Measurements from ENCODE around the gene BEX1. TPM values are rescaled to one million over a fixed set of nuclear protein-coding genes. Genes with fewer than 3 reads are reported as not detected.
"Not testable (repeated sequence)": the region's sequence is repeated elsewhere in the genome, so short reads cannot be mapped to it uniquely, and the experiment has no call there.

Gene BEX1
- total RNA-seq: 3.7 TPM

DNA sequence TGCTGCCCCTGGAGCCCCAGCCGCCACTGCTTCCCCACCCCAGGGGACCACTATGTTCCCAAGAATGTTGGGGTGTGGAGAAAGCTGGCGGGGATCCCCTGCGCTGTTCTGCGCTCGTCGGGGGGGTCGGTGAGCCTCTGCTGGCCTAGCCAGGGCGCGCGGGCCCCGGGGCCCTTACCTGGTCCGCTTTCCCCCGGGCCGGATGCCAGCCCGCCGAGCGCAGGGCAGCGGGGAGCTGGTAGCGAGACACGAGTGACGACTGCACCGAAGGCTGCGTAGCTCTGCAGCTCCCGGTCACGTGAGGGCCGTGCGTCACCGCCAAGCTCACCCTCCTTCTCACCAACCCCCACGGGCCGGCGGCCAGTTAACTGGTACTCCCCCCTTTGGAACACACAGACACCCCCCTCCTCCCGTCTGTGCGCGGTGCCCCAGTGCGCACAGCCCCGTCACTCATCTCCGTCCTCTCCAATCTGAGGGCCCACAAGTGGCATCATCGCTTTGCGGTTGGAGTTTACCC is at the start of gene BEX1:
Gene BEX1 (minus strand): TSS at position 254 of the 517 bp plus-strand sequence. CDS start 897 bp downstream, outside the sequence.
- H3K4me1 ChIP-seq: no peaks in the 10 kb centered on the region
- no peak for DNase-seq (ENCODE audit: extremely low spot score in 2 of 2)
- intact Hi-C loops (cut with DNase I): no loop called here

DNA sequence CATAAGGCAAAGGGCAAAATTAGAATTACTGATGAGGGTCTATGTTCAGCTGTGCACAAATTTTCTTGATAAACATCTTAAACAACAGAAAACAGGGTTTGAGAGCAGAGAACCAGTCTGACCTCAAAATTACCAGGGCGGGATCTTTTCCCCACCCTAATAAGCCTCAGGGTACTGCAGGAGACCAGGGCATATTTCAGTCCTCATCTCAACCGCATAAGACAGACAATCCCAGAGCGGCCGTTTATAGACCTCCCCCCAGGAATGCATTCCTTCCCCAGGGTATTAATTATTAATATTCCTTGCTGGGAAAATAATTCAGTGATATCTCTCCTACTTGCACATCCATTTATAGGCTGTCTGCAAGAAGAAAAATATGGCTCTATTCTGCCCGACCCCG is 45.5 kb upstream of the BEX1 start:
- H3K27ac ChIP-seq; DNase-seq (ENCODE audit: extremely low spot score in 2 of 2); H3K27me3 ChIP-seq; H3K4me1 ChIP-seq; H3K9me3 ChIP-seq; intact Hi-C loops (cut with DNase I); H3K36me3 ChIP-seq; H3K4me3 ChIP-seq: not testable (repeated sequence)

More for the DNA sequence above, at the start of gene BEX1:
- Histone ChIP-seq H3K27ac (no peak within 1 kb of the TSS), H3K4me3 (peak within 1 kb of the TSS; percentile 11 to 19), H3K9me3 (no peaks in the 10 kb centered on the region), H3K36me3 (no peaks in the 10 kb centered on the region), H3K27me3 (no peaks in the 10 kb centered on the region)
- TF ChIP-seq, protein P1, sequence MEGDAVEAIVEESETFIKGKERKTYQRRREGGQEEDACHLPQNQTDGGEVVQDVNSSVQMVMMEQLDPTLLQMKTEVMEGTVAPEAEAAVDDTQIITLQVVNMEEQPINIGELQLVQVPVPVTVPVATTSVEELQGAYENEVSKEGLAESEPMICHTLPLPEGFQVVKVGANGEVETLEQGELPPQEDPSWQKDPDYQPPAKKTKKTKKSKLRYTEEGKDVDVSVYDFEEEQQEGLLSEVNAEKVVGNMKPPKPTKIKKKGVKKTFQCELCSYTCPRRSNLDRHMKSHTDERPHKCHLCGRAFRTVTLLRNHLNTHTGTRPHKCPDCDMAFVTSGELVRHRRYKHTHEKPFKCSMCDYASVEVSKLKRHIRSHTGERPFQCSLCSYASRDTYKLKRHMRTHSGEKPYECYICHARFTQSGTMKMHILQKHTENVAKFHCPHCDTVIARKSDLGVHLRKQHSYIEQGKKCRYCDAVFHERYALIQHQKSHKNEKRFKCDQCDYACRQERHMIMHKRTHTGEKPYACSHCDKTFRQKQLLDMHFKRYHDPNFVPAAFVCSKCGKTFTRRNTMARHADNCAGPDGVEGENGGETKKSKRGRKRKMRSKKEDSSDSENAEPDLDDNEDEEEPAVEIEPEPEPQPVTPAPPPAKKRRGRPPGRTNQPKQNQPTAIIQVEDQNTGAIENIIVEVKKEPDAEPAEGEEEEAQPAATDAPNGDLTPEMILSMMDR (IDR thresholded peaks at IDR 0.05): no peak
- no peak for TF ChIP-seq POLR2AphosphoS5 (IDR thresholded peaks at IDR 0.05; ENCODE audit: insufficient read depth in 1 of 2, low read depth in 1 of 2)
- TF ChIP-seq POLR2A (IDR thresholded peaks at IDR 0.05): no peak

DNA sequence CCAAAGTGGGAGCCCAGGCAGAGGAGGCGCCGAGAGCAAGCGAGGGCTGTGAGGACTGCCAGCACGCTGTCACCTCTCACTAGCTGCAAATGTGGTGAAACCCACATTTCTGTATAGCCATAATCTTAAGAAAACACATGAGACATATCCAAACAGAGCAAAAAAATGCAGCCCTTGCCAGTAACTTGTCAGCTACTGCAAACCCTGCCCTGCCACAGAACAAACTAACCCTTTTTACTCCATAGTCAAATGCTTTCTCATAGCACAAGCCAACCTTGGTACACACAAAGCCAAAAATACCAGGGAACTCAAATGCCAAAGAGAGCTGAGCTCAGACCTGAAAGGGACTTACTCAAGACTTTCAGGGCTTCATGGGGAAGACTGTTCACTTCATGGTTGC is 43.9 kb upstream of the BEX1 start:
- H3K4me1 ChIP-seq: no peaks in the 10 kb centered on the region
- TF ChIP-seq, protein P1 (IDR thresholded peaks at IDR 0.05): no peak
- no peak for TF ChIP-seq POLR2A (IDR thresholded peaks at IDR 0.05)
- TF ChIP-seq POLR2AphosphoS5 (IDR thresholded peaks at IDR 0.05; ENCODE audit: insufficient read depth in 1 of 2, low read depth in 1 of 2): no peak
- no peaks in the 10 kb centered on the region for H3K36me3 ChIP-seq
- H3K27ac ChIP-seq: no peak overlapping the region
- peaks cover 7% of the 10 kb centered on the region for H3K9me3 ChIP-seq
- no peak overlapping the region for H3K4me3 ChIP-seq
- DNase-seq (ENCODE audit: extremely low spot score in 2 of 2): no peak
- H3K27me3 ChIP-seq: no peaks in the 10 kb centered on the region
- intact Hi-C loops (cut with DNase I): no loop called here

DNA sequence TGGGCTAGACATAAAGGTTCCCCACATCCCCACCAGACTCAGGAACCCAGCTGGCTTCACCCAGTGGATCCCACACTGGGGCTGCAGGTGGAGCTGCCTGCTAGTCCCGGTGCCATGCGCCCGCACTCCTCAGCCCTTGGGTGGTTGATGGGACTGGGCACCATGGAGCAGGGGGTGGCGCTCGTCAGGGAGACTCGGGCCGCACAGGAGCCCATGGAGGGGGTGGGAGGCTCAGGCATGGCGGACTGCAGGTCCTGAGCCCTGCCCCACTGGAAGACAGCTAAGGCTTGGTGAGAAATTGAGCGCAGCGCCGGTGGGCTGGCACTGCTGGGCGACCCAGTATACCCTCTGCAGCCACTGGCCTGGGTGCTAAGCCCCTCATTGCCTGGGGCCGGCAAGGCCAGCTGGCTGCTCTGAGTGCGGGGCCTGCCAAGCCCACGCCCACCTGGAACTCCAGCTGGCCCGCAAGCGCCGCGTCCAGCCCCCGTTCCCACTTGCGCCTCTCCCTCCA is 43.3 kb upstream of the BEX1 start:
- intact Hi-C loops (cut with DNase I); H3K27me3 ChIP-seq; H3K9me3 ChIP-seq; H3K36me3 ChIP-seq; DNase-seq (ENCODE audit: extremely low spot score in 2 of 2); H3K4me1 ChIP-seq; H3K4me3 ChIP-seq; H3K27ac ChIP-seq: not testable (repeated sequence)

DNA sequence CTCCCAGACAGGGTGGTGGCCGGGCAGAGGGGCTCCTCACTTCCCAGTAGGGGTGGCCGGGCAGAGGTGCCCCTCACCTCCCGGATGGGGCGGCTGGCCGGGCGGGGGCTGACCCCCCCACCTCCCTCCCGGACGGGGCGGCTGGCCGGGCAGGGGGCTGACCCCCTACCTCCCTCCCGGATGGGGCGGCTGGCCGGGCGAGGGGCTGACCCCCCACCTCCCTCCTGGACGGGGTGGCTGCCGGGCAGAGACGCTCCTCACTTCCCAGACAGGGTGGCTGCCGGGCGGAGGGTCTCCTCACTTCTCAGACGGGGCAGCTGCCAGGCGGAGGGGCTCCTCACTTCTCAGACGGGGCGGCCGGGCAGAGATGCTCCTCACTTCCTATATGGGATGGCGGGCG is 40.4 kb upstream of the BEX1 start:
- H3K9me3 ChIP-seq; H3K4me3 ChIP-seq; intact Hi-C loops (cut with DNase I); H3K27ac ChIP-seq; DNase-seq (ENCODE audit: extremely low spot score in 2 of 2); H3K27me3 ChIP-seq; H3K36me3 ChIP-seq; H3K4me1 ChIP-seq: not testable (repeated sequence)

DNA sequence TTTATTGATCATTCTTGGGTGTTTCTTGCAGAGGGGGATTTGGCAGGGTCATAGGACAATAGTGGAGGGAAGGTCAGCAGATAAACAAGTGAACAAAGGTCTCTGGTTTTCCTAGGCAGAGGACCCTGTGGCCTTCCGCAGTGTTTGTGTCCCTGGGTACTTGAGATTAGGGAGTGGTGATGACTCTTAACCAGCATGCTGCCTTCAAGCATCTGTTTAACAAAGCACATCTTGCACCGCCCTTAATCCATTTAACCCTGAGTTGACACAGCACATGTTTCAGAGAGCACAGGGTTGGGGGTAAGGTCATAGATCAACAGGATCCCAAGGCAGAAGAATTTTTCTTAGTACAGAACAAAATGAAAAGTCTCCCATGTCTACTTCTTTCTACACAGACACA is 39.9 kb upstream of the BEX1 start:
- H3K4me1 ChIP-seq; intact Hi-C loops (cut with DNase I); H3K27ac ChIP-seq; H3K4me3 ChIP-seq; H3K36me3 ChIP-seq; DNase-seq (ENCODE audit: extremely low spot score in 2 of 2); H3K27me3 ChIP-seq; H3K9me3 ChIP-seq: not testable (repeated sequence)

DNA sequence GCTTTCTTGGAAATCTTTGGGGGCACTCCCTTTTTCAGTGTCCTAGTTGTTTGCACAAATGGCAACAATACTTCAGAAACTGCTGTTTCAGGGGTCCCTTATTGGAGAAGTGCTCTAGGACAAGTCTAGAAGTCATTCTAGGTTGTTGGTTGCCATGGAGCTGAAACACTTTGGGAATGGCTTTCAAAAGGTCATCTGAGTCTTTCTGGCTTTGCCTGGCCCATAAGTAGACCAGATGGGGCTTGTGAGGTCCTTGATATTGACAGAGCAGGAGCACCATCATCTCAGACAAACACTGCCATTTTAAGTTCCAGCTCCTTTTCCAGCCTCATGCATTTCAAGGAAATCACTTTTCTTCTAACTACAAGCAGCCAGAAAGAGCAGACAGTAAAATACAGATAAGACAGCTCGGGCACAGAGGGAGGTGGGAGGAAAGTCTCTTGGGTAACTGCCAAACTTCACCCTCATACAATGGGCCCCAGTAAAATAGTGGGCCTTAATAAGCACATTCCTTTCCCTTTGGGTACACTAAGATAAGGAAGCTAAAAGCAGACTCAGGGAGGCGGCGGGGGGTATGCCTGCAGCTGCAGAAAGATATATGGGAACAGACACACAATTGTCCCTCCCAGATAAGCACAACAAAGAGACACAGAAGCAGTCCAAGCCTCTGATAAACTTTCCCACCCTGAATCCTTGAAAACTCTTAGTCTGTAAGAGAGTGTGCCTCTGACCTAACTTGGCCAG is 37.5 kb upstream of the BEX1 start:
- DNase-seq (ENCODE audit: extremely low spot score in 2 of 2): no peak
- intact Hi-C loops (cut with DNase I): no loop called here
- Histone ChIP-seq H3K27ac (no peak overlapping the region), H3K9me3 (no peaks in the 10 kb centered on the region), H3K27me3 (no peaks in the 10 kb centered on the region), H3K36me3 (no peaks in the 10 kb centered on the region), H3K4me1 (no peaks in the 10 kb centered on the region), H3K4me3 (no peak overlapping the region)
- TF ChIP-seq, protein P1 (IDR thresholded peaks at IDR 0.05): no peak
- TF ChIP-seq POLR2A (IDR thresholded peaks at IDR 0.05): no peak
- TF ChIP-seq POLR2AphosphoS5 (IDR thresholded peaks at IDR 0.05; ENCODE audit: insufficient read depth in 1 of 2, low read depth in 1 of 2): no peak
